ENCODE results near the gene RFX3.

- TF ChIP-seq CTCF (IDR thresholded peaks at IDR 0.05; ENCODE audit: insufficient read depth, low read depth, low read length) (no peak), EZH2 (IDR thresholded peaks at IDR 0.05; ENCODE audit: insufficient read depth, low read length) (no peak)
Observed at GRCh38 chr9:3528451-3528850, 2.6 kb upstream of the RFX3 start.

Data from astrocyte (in vitro differentiated cells and primary cell).